8988T (cell line): Measurements from ENCODE around the gene TUBGCP6.

ENCODE experiments used
- DNase-seq: peaks from one replicate; pipeline ENCODE4 v3.0.0; 2011

The TUBGCP6 gene

GRCh38 chr22:50244420-50245213 lies at the start of gene TUBGCP6:
TUBGCP6 (minus strand) TSS chr22:50245023; CDS start chr22:50244459, 564 bp downstream.
- DNase-seq, result peak; percentile 74

DNA sequence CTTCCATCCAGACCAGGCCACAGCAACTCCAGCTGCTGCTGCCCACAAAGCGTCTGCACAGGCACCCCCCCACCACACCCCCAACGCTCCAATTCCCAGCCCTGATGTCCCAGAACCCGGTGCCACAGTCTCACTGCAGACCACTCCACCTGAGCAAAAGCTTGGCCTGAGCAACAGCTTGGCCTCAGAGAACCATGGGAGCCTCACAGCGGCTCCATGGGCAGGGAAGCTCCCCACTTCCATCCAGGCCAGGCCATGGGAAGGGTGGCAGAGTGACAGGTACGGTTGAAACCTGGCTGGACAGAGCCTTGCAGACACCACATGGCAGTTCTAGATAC lies 49.5 kb upstream of the TUBGCP6 start:
- DNase-seq, result no peak

DNA sequence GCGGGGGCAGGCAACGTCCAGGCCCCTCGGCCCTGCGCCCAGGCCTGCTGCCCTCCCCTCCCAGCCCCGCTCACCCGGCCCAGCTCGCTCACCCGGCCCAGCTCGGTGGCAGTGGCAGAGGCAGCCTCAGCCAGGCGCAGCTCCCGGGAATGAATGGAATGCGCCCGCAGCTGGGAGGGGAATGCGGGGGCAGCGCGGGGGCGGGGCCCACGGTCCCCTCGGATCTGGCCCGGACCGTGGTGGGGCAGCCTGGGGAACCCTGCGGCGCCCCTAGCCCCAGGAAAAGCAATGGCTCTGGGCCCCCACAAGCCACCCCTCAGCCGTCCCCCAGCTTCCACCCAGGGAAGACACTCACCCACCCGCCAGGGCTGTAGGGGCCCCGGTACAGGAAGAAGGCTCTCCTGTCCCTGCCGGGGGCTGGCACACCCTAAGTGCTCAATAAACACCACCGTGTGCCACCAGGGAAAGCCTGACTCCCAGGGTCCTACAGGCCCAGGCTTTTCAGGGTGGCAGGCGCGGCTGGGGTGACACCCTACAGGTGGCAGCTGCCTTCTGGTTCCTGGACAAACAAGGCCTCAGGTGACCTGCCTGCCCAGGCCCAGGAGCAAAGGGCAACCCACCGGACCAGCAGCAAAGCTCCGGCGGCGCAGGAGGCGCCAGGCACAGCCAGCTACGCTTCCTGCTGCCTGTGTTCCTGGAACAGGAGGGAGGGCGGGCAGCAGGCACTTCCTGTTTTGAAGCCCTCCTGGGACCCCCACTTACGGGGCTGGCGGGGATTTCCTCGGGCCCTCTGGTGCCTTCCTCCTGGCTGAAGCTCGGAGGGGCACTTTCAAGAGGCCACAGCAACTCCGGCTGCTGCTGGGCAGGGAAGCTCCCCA lies 48.9 kb upstream of the TUBGCP6 start:
- peak; percentile 77 for DNase-seq

GRCh38 chr22:50292643-50293440 lies 48.0 kb upstream of the TUBGCP6 start:
- DNase-seq, result no peak

- no peak for DNase-seq
Observed at GRCh38 chr22:50289942-50290630, 45.3 kb upstream of the TUBGCP6 start.

GRCh38 chr22:50289151-50289941 lies 44.5 kb upstream of the TUBGCP6 start:
- DNase-seq, result no peak

GRCh38 chr22:50287731-50288130 lies 42.9 kb upstream of the TUBGCP6 start:
- no peak for DNase-seq

- no peak for DNase-seq
Observed at GRCh38 chr22:50286701-50287318, 42.0 kb upstream of the TUBGCP6 start.

- DNase-seq, result no peak
Observed at GRCh38 chr22:50286275-50286674, 41.5 kb upstream of the TUBGCP6 start.

GRCh38 chr22:50285568-50286229 lies 40.9 kb upstream of the TUBGCP6 start:
- DNase-seq, result no peak

GRCh38 chr22:50284479-50284878 lies 39.7 kb upstream of the TUBGCP6 start:
- no peak for DNase-seq

DNA sequence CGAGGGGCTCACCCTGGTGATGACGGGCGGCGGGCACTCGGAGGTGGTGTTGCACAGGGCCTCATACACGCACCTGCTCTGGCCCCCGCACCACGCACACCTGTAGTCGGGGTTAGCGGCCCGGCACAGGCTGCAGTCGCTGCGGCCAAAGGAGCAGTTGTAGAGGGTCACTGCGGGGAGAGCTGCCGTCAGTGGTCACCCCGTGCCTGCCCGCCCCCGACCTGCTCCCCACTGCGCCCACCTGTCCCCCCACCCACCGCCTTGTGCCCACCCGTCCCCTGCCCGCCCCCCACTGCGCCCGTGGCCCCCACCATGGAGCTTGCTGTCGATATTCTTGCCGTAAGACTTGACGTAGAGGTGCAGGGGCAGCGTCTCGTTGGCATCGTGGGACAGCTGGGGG lies 39.0 kb upstream of the TUBGCP6 start:
- no peak for DNase-seq

DNA sequence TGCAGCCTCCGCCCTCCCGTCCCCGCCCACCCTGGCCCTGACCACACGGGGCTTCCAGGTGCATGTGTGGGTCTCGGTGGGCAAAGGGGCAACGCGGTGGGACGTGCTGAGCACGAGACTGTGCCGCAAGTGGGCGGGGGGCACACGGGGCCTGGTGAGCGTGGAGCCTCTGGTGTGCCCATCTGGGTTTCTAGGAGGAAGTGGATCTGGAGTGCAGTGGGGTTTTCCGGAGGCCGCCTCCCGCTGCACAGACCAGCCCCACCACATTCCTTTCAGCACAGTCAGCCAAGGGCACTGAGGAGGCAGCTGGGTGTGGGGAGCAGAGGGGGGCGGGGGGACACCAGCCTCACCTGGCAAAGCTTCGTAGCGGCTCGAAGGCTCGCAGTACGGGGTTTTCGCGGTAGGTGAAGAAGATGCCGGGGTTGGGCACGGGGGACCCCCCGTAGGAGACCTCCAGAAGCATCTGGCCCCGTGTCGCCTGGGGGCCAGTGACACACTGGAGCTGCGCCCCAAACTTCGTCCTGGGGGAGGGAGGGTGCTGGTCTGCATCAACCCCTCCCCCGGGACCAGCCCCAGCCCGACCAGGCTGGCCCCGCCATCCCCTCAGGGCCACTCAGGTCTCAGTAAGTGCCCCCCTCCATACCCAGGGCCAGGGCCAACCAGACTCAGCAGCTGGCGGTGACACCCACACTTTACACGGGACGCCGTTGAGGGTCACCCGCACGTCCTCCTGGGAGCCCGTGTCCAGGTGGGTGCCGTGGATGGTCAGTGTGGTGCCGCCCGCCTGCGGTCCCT lies 37.7 kb upstream of the TUBGCP6 start:
- DNase-seq, result peak; percentile 97

GRCh38 chr22:50281957-50282356 lies 37.1 kb upstream of the TUBGCP6 start:
- no peak for DNase-seq

DNA sequence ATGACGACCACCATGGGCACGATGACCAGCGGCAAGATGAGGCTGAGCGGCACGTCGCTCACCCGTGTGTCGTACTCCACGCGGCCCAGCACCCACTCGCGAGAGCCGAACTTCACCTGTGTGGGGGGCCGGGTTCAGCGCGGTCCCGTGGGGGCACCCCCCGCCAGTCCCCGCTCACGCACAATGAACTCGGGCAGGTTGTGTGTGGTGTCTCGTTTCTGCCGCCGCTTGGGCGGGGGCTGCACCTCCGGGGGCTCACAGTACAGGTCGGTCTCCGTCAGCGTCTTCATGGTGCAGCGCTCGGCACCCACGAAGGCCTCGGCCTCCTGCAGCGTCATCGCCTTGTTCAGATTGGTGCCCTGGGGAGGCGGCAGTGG lies 36.5 kb upstream of the TUBGCP6 start:
- no peak for DNase-seq

GRCh38 chr22:50280708-50281383 lies 36.0 kb upstream of the TUBGCP6 start:
- no peak for DNase-seq

- DNase-seq, result no peak
Observed at GRCh38 chr22:50280022-50280707, 35.3 kb upstream of the TUBGCP6 start.

- DNase-seq, result no peak
Observed at GRCh38 chr22:50278956-50279619, 34.3 kb upstream of the TUBGCP6 start.
